Right ventricle myocardium inferior (tissue), 1 donor: ENCODE data around the gene NAGK. TPM values are rescaled to one million over a fixed set of nuclear protein-coding genes. Genes with fewer than 3 reads are reported as not detected.
"Not testable (repeated sequence)": the region's sequence is repeated elsewhere in the genome, so short reads cannot be mapped to it uniquely, and the experiment has no call there.

ENCODE experiments used
- ATAC-seq: fragments of 200-7000 bp; cut with Tn5 transposase; one replicate; pipeline ENCODE4 v1.9.1; 2020; ENCODE audit warnings: mild to moderate bottlenecking, moderate library complexity
- DNase-seq: peaks from one replicate; pipeline ENCODE4 v3.0.0; 2021; ENCODE audit errors: missing footprints
- intact Hi-C: fragments of 100-400 bp; cut with DNase I; formaldehyde crosslinking; loops from one replicate; pipeline ENCODE4 v1.11.0; 2022
- total RNA-seq: library from RNA; stranded (reverse); fragmentation: NEBNext Ultra II Directional; extraction: Animal tissue kit (Norgen Biotek cat#: 25700); gene quantifications from one replicate; pipeline ENCODE4 v1.2.1, GENCODE V29; 2021
- donor health status: DM: no; HTN: yes; CAD: no; lungs with severe emphysema.

NAGK gene
- total RNA-seq, 1 donor from 2014 or later: 56.0 TPM

GRCh38 chr2:71092491-71093260, 24.2 kb downstream of the NAGK start:
- intact Hi-C loops, ATAC-seq, DNase-seq: not testable (repeated sequence)

DNA sequence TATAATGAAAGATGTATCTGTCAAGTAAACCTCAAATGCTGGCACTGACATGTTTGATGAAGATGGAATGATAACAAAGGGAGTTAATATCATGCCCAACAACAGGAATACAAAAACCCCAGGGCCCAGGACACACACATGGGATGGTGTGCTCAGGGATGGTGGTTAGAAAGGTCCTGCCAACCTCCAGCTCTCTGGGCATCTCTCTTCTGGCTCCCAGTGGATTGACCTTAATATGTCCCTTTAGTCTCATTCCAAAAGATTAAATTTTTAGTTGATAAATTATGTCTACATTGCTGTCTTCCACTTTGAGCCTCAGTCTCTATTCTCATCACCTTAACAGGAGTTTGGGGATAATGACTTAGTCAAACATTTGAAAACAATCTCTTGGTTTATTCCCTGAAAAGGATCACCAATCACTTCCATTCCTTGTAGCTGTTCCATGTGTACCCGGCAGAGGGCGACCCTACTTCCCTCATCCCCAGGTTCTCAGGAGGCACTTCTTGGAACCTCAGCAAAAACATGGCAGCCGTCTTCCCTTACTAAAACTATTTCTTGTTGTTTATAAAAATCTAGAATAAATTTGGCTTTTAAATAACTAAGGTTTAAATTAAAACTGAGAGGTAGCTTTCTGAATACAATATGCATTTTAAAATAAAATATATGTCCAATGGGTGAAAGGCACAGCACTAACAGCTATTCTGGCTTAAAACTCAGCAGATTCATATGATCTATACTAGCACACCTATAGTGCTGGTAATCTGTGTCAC, 31.9 kb downstream of the NAGK start:
- DNase-seq (no peak), ATAC-seq (peak; percentile 56)
- intact Hi-C loops: no loop called here

GRCh38 chr2:71101656-71102055, 33.2 kb downstream of the NAGK start:
- intact Hi-C loops: no loop called here
- ATAC-seq (no peak), DNase-seq (no peak)

GRCh38 chr2:71102981-71103681, 34.7 kb downstream of the NAGK start:
- ATAC-seq (no peak), DNase-seq (no peak)
- intact Hi-C loops: no loop called here

DNA sequence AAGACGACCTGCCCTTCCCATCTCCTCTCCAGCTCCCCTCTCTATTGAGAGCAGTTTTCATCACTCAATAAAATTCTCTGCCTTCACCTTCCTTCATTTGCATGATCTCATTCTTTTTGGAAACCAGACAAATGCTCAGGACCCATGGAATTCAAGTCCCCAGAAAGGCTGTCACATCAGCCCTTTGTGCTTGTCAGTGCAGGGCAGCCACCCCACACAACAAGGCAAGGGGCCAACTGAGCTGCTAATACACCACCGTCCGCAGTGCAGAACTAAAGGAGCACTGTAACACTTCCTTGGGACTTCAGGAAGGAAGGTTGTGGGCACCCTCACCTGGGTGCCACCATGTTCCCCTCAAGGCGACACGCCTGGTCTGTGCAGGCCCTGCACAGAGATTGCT, 35.4 kb downstream of the NAGK start:
- intact Hi-C loops: no loop called here
- DNase-seq (no peak), ATAC-seq (no peak)

GRCh38 chr2:71106463-71106862, 38.0 kb downstream of the NAGK start:
- intact Hi-C loops, ATAC-seq, DNase-seq: not testable (repeated sequence)

GRCh38 chr2:71108091-71108490, 39.6 kb downstream of the NAGK start:
- no peak for DNase-seq
- intact Hi-C loops: no loop called here
- ATAC-seq: no peak

DNA sequence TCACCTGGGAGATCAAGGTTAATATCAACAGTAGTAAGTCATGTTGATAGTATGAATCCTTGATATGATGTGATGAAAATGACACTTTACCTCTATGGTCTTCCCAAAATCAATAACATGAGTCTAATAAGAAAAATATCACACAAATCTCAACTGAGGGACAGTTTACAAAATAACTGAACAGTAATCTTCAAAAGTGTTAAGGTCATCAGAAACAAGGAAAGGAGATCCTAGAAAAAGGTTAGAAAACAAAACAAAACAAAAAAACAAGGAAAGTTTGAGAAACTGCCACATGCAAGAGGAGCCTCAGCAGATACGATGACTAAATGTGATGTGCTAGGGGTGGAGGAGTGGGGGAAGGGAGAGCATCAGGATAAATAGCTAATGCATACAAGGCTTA, 45.4 kb downstream of the NAGK start:
- ATAC-seq (no peak), DNase-seq (no peak)
- intact Hi-C loops: no loop called here

GRCh38 chr2:71117063-71117462, 48.6 kb downstream of the NAGK start:
- intact Hi-C loops: no loop called here
- no peak for ATAC-seq
- DNase-seq: no peak

DNA sequence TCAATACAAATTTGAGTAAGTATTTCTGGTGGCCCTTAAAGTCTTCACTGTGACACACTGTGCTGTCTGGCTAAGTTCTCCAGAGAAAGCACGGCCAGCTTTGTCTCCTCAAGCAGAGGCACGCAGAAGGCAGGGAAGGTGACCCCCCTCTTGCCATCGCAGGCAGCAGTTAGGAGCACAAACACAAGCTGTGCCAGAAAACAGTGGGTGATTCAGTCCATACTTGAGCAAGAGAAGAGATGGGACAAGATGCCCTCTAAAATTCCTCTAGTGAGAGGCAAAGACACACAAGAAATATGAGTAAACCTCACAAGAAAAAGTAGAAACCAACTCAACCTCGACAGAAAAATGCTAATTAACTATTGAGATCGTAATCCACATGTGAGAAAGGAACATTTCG, 51.7 kb downstream of the NAGK start:
- DNase-seq: no peak
- peak; percentile 70 for ATAC-seq
- intact Hi-C loops: no loop called here

DNA sequence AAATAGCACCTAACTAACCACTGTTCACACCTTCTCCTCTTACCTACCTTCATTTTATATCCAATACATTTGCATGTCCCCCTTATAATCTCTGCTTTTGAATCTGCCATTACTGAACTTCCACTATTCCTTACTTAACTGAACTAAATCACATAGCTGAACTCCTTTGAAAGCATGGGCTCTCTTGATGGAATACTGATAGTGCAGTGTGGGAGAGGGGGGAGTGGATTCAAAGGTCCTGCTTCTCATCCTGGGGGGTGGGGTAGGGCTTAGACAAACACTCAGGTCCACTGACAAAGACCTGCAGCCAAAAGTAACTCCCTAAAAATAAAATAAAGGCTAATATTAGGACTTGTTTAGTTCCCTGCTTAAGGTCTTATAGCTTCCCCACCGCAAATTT, 53.0 kb downstream of the NAGK start:
- DNase-seq: no peak
- intact Hi-C loops: no loop called here
- ATAC-seq: no peak

DNA sequence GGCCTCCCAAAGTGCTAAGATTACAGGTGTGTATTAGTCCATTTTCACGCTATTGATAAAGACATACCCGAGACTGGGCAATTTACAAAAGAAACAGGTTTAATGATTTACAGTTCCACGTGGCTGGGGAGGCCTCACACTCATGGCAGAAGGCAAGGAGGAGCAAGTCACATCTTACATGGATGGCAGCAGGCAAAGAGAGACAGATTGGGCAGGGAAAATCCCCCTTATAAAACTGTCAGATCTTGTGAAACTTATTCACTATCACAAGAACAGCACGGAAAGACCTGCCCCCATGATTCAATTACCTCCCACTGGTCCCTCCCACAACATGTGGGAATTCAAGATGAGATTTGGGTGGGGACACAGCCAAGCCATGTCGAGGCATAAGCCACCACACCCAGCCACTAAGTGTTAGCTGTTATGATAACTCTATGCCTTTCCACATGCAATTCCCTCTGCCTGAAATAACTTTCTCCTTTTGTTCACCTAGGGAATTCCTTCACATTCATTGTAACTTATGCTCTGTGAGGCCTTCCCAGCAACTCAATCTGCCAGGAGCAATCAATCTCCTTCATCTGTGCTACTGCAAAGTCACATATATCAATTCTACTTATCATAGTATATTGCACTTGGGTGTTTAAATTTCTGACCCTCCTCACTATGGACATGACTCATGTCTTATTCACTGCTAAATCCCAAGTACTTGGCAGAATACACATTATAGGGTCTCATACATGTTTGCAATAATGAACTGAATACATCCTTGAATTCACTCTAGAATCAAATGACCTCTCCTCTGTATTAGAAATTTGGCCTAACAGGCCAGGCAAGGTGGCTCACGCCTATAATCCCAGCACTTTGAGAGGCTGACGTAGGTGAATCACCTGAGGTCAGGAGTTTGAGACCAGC, 54.2 kb downstream of the NAGK start:
- DNase-seq (no peak), ATAC-seq (no peak)
- intact Hi-C loops: no loop called here

DNA sequence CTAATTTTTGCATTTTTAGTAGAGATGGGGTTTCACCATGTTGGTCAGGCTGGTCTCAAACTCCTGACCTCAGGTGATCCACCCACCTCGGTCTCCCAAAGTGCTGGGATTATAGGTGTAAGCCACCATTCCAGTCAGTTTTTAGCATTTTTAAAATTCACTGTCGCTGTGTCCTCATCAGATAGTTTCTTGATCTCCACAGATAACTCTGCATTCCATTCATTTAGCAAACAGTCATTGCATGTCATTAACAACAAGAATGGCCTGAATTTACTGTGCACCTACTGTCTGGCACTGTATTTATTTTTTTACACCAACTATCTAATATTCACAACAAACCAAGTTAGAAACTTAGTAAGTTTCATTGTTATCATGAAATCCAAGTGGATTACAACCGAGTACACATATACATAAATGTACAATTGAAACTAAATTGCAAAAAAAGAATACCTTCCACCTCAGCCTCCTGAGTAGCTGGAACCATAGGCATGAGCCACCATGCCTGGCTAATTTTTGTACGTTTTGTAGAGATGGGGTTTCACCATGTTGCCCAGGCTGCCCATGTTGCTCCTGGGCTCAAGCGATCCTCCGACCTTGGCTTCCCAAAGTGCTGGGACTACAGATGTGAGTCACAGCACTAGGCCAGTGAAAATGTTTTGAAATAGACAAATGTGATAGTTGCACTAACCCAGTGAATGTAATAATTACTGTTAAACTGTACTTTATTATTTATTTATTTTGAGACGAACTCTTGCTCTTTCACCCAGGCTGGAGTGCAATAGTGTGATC, 57.3 kb downstream of the NAGK start:
- ATAC-seq: no peak
- intact Hi-C loops: no loop called here
- no peak for DNase-seq

GRCh38 chr2:71126957-71127356, 58.5 kb downstream of the NAGK start:
- DNase-seq (no peak), ATAC-seq (no peak)
- intact Hi-C loops: no loop called here
